Activated CD4-positive, alpha-beta T cell treated with anti-CD3 and anti-CD28 coated beads, Interleukin-2, Interleukin-4, amounts not matched to agents 100 ng/mL and 50 ng/mL, durations not matched to agents 16 hours and 8 hours (primary cell): Measurements from ENCODE around the gene MFAP3.
"Not testable (repeated sequence)": the region's sequence is repeated elsewhere in the genome, so short reads cannot be mapped to it uniquely, and the experiment has no call there.

Experiments
- DNase-seq: peaks from one replicate; pipeline ENCODE4 v3.0.0-alpha.2; 2020; ENCODE audit warnings: low spot score

The MFAP3 gene

DNA sequence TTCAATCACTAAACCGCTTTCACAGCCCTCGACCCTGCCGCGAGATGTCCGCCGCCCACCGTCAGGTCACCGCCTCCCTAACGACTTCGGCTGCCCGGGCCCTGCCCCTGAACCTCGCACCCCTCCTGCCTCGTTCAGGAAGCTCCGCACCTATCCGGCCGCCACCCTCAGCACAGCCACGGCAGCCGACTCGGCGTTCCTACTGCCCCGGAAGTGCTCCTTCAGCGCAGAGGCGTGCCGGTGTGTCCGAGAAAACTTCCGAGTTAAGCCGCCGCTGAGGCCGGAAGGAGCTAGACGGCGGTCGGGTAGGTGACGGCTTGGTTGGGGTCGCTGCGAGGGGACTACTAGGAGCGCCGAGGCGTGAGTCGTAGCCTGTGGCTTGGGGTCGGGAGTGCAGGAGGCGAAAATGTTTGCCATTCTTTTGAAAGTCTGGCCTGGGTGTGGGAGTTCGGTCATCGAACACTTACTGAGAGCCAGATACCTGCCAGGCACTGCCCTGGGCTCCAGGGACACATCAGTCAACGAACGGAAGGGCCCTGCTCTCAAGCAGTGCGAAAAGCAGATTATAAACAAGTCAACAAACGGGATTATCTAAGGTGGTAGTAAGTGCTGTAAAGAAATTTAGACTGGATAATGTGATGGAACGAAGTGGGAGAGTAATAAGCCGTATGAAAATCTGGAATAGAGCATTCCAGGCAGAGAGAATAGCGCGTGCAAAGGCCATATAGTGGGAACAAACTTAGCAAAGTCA is at the start of gene MFAP3, which contains the start of gene FAM114A2:
MFAP3 (plus strand) TSS at position 261 of the 751 bp plus-strand sequence. CDS start 10,756 bp downstream, outside the sequence.
FAM114A2 (minus strand) TSS at position 204 of the 751 bp plus-strand sequence. CDS start 3,957 bp downstream, outside the sequence.
- DNase-seq: peak; percentile 94

- DNase-seq: no peak
Observed at GRCh38 chr5:153991168-153991567, 47.6 kb upstream of the MFAP3 start.

GRCh38 chr5:153998010-153998409 is 40.8 kb upstream of the MFAP3 start:
- no peak for DNase-seq

- DNase-seq: no peak
Observed at GRCh38 chr5:153998768-153999167, 40.0 kb upstream of the MFAP3 start.

GRCh38 chr5:153999995-154000394 is 38.8 kb upstream of the MFAP3 start:
- no peak for DNase-seq

DNA sequence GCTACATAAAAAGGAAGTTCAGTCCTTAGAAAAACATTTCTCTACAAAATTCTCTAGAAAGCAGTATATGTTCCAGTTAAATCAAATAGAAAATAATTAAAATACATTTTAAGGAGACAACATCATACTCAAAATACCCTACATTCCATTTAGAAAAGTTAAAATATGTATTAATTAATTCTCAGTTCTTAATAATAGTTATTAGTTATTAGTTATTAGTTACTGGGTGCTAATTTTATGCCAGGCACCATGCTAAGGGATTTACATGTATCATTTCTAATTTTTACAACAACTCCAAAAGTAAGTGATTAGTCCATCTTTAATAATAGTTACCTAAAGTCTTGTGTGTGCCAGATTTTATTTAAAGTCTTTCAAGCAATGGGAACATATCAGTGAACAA is 38.1 kb upstream of the MFAP3 start:
- no peak for DNase-seq

GRCh38 chr5:154002093-154002492 is 36.7 kb upstream of the MFAP3 start:
- no peak for DNase-seq

GRCh38 chr5:154002511-154003020 is 36.2 kb upstream of the MFAP3 start:
- no peak for DNase-seq

GRCh38 chr5:154005648-154006047 is 33.1 kb upstream of the MFAP3 start:
- no peak for DNase-seq

- no peak for DNase-seq
Observed at GRCh38 chr5:154010660-154011059, 28.1 kb upstream of the MFAP3 start.

DNA sequence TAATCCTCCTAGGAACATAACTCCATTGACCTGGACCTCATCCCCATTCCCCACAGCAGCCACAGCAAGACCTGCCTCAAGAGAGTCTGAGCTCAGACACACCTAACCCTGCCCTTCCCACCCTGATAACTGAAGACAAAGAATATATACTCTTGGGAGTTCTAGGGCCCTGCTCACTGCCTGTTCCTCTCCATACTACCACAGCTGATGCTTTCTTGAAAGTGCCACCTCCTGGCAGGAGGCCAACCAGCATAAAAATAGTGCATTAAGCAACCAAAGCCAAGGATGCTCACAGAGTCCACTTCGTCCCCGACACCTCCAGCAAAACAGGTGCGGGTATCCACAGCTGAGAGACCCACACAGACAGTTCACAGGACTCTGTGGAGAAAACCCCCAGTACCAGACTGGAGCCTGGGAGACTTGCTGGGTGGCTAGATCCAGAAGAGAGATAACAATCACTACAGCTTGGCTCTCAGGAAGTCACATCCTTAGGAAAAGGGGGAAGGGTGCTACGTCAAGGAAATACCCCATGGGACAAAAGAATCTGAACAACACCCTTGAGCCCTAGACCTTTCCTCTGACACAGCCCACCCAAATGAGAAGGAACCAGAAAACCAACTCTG is 23.6 kb upstream of the MFAP3 start:
- DNase-seq: no peak

- DNase-seq: not testable (repeated sequence)
Observed at GRCh38 chr5:154018919-154019318, 19.8 kb upstream of the MFAP3 start.

DNA sequence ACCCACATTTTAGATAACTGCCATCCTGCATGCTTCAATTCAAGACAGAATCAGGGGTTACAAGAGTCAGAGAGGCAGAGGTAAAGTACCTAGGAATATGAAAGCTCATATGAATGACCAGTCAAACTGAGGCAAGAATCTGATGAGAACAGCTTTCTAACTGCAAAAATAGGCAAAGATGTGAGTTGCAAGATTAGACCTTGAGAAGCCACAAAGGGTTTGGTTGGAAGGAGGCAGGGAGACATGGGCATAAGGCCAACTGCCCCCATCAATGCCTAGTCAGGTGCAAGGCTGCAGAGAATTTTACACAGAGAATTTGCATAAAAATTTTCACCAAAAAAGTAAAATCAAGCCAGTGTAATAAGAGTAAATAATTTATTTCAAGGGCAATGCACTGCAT is 12.8 kb upstream of the MFAP3 start:
- DNase-seq: no peak

DNA sequence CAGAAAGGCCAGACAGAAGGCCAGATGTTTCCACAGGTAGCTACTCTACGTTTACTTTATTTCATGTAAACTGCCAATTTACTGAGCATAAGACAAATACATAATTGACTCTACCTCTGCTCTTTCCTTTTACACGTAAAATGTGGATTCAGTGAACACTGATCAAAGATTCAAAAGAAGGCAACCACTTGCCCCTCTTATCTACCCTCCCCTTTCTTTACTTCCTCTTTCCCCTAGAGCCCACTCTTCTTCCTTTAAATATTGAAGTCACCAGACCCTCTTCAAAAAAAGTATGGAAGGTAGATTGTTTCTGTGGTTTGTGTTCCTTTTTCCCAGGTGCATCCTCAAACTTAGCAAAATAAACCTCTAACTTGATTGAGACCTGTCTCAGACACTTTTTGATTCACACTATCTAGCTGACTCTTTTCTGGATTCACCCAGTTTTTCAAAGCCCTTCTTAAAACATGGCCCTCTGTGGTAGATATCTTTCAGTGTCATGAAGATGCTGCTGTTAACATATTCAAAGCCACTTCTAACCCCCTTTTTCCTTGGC is 6.8 kb upstream of the MFAP3 start:
- DNase-seq: no peak

GRCh38 chr5:154034944-154035343 is 3.8 kb upstream of the MFAP3 start:
- no peak for DNase-seq

GRCh38 chr5:154038261-154038706 is 483 bp upstream of the MFAP3 start:
- DNase-seq: peak; percentile 45

DNA sequence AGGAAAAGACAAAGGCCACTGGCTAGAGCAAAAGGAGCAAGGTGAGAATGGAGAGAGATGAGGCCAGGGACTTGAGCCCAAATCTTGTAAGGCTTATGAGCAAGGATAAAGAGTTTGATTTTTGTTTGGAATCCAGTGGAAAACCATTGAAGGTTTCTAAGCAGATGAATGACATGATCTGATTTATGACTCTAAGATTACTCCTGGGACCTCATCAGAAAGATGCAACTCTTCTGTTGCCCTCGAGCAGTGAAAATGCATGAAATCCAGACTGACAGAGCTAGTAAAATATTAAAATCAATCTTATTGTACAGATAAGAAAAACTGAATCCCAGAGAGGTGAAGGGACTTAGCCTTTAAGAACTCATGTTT is 677 bp downstream of the MFAP3 start:
- no peak for DNase-seq

DNA sequence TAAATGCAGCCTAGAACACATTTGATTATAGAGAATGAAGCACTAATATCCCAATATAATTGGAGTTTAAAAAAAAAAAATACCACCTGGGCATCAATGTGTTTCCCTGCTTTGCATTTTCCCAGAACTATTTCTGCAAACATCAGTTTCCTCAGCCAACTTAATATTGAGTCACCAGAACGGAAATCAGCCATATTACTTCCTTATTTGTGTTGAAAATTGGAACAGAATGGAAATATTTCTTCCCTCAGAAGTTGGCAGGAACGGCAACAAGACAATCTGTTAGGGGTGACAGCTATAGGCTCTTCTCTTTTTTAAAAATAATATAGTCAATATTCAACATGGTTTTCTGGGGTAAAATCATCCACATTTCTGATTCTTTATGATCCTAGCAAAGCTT is 4.0 kb downstream of the MFAP3 start:
- no peak for DNase-seq

GRCh38 chr5:154044099-154044498 is 5.3 kb downstream of the MFAP3 start:
- no peak for DNase-seq

DNA sequence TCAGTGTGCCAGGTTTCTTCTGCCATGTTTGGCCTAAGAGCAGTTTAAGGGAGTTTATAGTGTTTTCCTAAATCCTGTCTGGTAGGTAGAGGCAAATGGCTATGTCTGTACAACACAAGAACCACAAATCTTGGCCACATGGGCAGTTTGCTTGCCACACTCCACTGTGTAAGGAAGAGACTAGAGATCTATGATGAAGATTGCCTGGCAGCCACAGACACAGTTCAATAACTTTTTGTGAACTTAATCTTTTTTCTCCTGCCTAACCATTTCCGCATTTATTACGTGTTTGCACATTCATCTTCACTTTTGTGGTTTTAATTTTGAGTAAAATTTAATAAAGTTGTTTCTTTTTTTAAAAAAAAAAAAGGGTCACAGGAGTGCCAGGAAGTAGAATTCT is 5.8 kb downstream of the MFAP3 start:
- no peak for DNase-seq

- no peak for DNase-seq
Observed at GRCh38 chr5:154046486-154046885, 7.7 kb downstream of the MFAP3 start.

DNA sequence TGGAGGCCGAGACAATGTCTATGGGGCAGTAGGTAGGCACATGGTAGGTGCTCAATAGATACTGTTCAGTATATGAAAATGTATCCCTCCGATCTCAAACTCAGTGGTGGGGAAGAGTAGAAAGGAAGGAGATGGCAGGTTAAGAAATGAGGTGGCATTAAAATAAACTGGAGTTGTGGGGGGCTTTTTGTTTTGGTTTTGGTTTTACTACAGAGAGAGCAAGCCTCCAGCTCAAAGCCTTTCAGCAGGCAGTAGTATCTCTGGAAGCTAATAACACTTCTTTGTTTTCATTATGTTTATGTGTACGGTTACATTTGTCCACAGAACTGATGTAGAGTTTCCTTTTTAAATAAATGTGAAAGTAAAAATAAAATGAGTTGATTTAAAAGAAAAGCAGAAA is 8.6 kb downstream of the MFAP3 start:
- no peak for DNase-seq

- DNase-seq: no peak
Observed at GRCh38 chr5:154049636-154050035, 10.9 kb downstream of the MFAP3 start.
